Cerebellar nuclear complex (tissue), 1 donor: ENCODE measurements around the gene LAMA3.

Source experiments
- DNase-seq, 2 experiments: peaks; one replicate each; lab custom pipeline; 2025; lab: John Stamatoyannopoulos, UW

LAMA3 gene

GRCh38 chr18:23822590-23823385 is 133.5 kb downstream of the LAMA3 start:
- DNase-seq: no peak

GRCh38 chr18:23824240-23824639 is 135.0 kb downstream of the LAMA3 start:
- no peak for DNase-seq

- DNase-seq: no peak
These were observed 135.4 kb downstream of the LAMA3 start for GRCh38 chr18:23824669-23825068.

GRCh38 chr18:23825496-23825895 is 136.2 kb downstream of the LAMA3 start:
- DNase-seq: no peak

GRCh38 chr18:23825978-23826405 is 136.7 kb downstream of the LAMA3 start:
- DNase-seq: no peak

- DNase-seq: no peak
These were observed 137.8 kb downstream of the LAMA3 start for GRCh38 chr18:23826850-23827620.

GRCh38 chr18:23827681-23828080 is 138.4 kb downstream of the LAMA3 start:
- DNase-seq: no peak

- no peak for DNase-seq
These were observed 139.2 kb downstream of the LAMA3 start for GRCh38 chr18:23828426-23828825.

GRCh38 chr18:23832911-23833310 is 143.7 kb downstream of the LAMA3 start:
- no peak for DNase-seq

GRCh38 chr18:23833714-23834113 is 144.5 kb downstream of the LAMA3 start:
- no peak for DNase-seq

- no peak for DNase-seq
These were observed 145.8 kb downstream of the LAMA3 start for GRCh38 chr18:23835091-23835490.

- no peak for DNase-seq
These were observed 146.3 kb downstream of the LAMA3 start for GRCh38 chr18:23835506-23835905.

GRCh38 chr18:23837591-23837990 is 148.3 kb downstream of the LAMA3 start:
- no peak for DNase-seq

GRCh38 chr18:23838233-23838632 is 149.0 kb downstream of the LAMA3 start:
- no peak for DNase-seq

- DNase-seq: no peak
These were observed 149.6 kb downstream of the LAMA3 start for GRCh38 chr18:23838801-23839366.

GRCh38 chr18:23842305-23842704 is 153.1 kb downstream of the LAMA3 start:
- no peak for DNase-seq

- DNase-seq: no peak
These were observed 155.9 kb downstream of the LAMA3 start for GRCh38 chr18:23844991-23845680.

- no peak for DNase-seq
These were observed 156.9 kb downstream of the LAMA3 start for GRCh38 chr18:23845988-23846630.

GRCh38 chr18:23847321-23847986 is 158.2 kb downstream of the LAMA3 start:
- DNase-seq: no peak

- no peak for DNase-seq
These were observed 159.9 kb downstream of the LAMA3 start for GRCh38 chr18:23849141-23849540.

GRCh38 chr18:23850215-23850614 is 161.0 kb downstream of the LAMA3 start:
- no peak for DNase-seq
